Lower leg skin (tissue), 4 donors: ENCODE measurements around the gene MYO5A. TPM values are rescaled to one million over a fixed set of nuclear protein-coding genes. Genes with fewer than 3 reads are reported as not detected.
"Not testable (repeated sequence)": the region's sequence is repeated elsewhere in the genome, so short reads cannot be mapped to it uniquely, and the experiment has no call there.

Source experiments
- DNase-seq, 2 donors: peaks; one replicate each; pipeline ENCODE4 v3.0.0-alpha.2; 2019; ENCODE audit warnings: low spot score in 2 of 2
- H3K4me3 ChIP-seq: fragments of 200-600 bp; sonication (generic); 2 replicates; pipeline ENCODE4 v1.5.1; 2017; ENCODE audit warnings: mild to moderate bottlenecking, low read depth; ENCODE audit not compliant: poor library complexity, severe bottlenecking
- CTCF ChIP-seq, 3 donors: fragments of 450-650 bp; IDR thresholded peaks; one replicate each; pipeline ENCODE4 v1.5.1; 2016; ENCODE audit warnings: antibody characterized with exemption in 3 of 3, mild to moderate bottlenecking in 3 of 3, moderate library complexity in 2 of 3
- POLR2A ChIP-seq, 2 donors: fragments of 450-650 bp; IDR thresholded peaks; one replicate each; pipeline ENCODE4 v1.6.1; 2016 to 2017; ENCODE audit warnings: antibody characterized with exemption in 2 of 2, mild to moderate bottlenecking in 1 of 2, moderate library complexity in 1 of 2
- whole genome bisulfite sequencing, 2 donors: methylation state at CpG; one replicate each; pipeline ENCODE4 v1.1.5; 2018; 5-methylcytosine and 5-hydroxymethylcytosine counted together
- intact Hi-C: fragments of 100-400 bp; cut with DNase I; formaldehyde crosslinking; loops from one replicate; pipeline ENCODE4 v1.15.0; 2023; ENCODE audit warnings: low total_unique reads
- total RNA-seq, 4 donors: library from RNA; depleted of rRNA; stranded (reverse); fragments of >200 nt; gene quantifications; one replicate each; pipeline ENCODE4 v1.1.0, GENCODE V29; 2016

The MYO5A gene
- total RNA-seq, 4 donors from 2014 or later, result 28.0 to 45.1 (median 37.8) TPM

GRCh38 chr15:52441841-52442240 lies 86.8 kb downstream of the MYO5A start:
- DNase-seq, result no peak
- intact Hi-C loops, result no loop called here
- no peak for TF ChIP-seq CTCF (IDR thresholded peaks at IDR 0.05)
- no peak for TF ChIP-seq POLR2A (IDR thresholded peaks at IDR 0.05)
- 70 to 83% methylated on average over 2 of the region's 2 CpGs for WGBS, 2 donors
- no peak overlapping the region for H3K4me3 ChIP-seq

- no peak for DNase-seq
- H3K4me3 ChIP-seq, result no peak overlapping the region
- intact Hi-C loops, result no loop called here
- TF ChIP-seq POLR2A (IDR thresholded peaks at IDR 0.05) (no peak), CTCF (IDR thresholded peaks at IDR 0.05) (no peak)
- WGBS, 2 donors, result 82 to 88% methylated on average over 2 of the region's 2 CpGs
Observed at GRCh38 chr15:52440946-52441345, 87.7 kb downstream of the MYO5A start.

GRCh38 chr15:52440414-52440813 lies 88.3 kb downstream of the MYO5A start:
- no peak overlapping the region for H3K4me3 ChIP-seq
- WGBS, 2 donors, result 82 to 83% methylated on average over 4 of the region's 4 CpGs
- intact Hi-C loops, result no loop called here
- TF ChIP-seq POLR2A (IDR thresholded peaks at IDR 0.05) (no peak), CTCF (IDR thresholded peaks at IDR 0.05) (no peak)
- DNase-seq, result no peak

GRCh38 chr15:52439470-52439869 lies 89.2 kb downstream of the MYO5A start:
- no peak for TF ChIP-seq POLR2A (IDR thresholded peaks at IDR 0.05)
- no peak for DNase-seq
- no peak overlapping the region for H3K4me3 ChIP-seq
- intact Hi-C loops, result no loop called here

- 97 to 98% methylated on average over 9 of the region's 9 CpGs for WGBS, 2 donors
- intact Hi-C loops, DNase-seq, H3K4me3 ChIP-seq: not testable (repeated sequence)
Observed at GRCh38 chr15:52439042-52439441, 89.6 kb downstream of the MYO5A start.

- TF ChIP-seq POLR2A (IDR thresholded peaks at IDR 0.05), result no peak
- TF ChIP-seq CTCF (IDR thresholded peaks at IDR 0.05), result no peak
- intact Hi-C loops, result no loop called here
- no peak overlapping the region for H3K4me3 ChIP-seq
- WGBS, 2 donors, result 67 to 79% methylated on average over 4 of the region's 4 CpGs
- no peak for DNase-seq
Observed at GRCh38 chr15:52438047-52438446, 90.6 kb downstream of the MYO5A start.

- intact Hi-C loops, result no loop called here
- TF ChIP-seq POLR2A (IDR thresholded peaks at IDR 0.05) (no peak), CTCF (IDR thresholded peaks at IDR 0.05) (no peak)
Observed at GRCh38 chr15:52437646-52438045, 91.0 kb downstream of the MYO5A start.

More at GRCh38 chr15:52437646-52438045, 91.0 kb downstream of the MYO5A start:
- no peak overlapping the region for H3K4me3 ChIP-seq
- DNase-seq, result no peak
